H1 (cell line): ENCODE results near the gene KRT1. TPM values are rescaled to one million over a fixed set of nuclear protein-coding genes. Genes with fewer than 3 reads are reported as not detected.
A peak's percentile ranks its signal among the peaks of the same experiment; 100 is the strongest.

Source experiments
- CTCF ChIA-PET: fragments of 300-600 bp; sonication (Branson Sonifier 250); formaldehyde crosslinking; loops from one replicate; lab custom pipeline; 2021; ENCODE audit not compliant: partially characterized antibody; lab: Charles Lee
- POLR2A ChIA-PET: fragments of 300-600 bp; sonication (Branson Sonifier 250); formaldehyde crosslinking; loops from one replicate; lab custom pipeline; 2021; ENCODE audit warnings: inconsistent platforms; ENCODE audit not compliant: partially characterized antibody; lab: Charles Lee
- DNase-seq, 2 experiments: peaks; one replicate each; pipeline versions ENCODE4 v3.0.0 to v3.0.0-alpha.2; 2010 to 2022; ENCODE audit warnings: low spot score in 2 of 2, low read depth in 1 of 2, mixed read lengths in 1 of 2
- FAIRE-seq: peaks from 2 replicates; lab custom pipeline; 2011; peaks lifted over from hg19 to GRCh38; lab: Jason Lieb, UNC
- H2AFZ ChIP-seq: 2 replicates; pipeline ENCODE4 v1.8.1; 2012; ENCODE audit warnings: low read length, inconsistent platforms
- H2AK5ac ChIP-seq: 2 replicates; pipeline ENCODE4 v1.6.1; 2013; ENCODE audit warnings: low read depth, low read length
- H2BK120ac ChIP-seq: replicated peaks from 2 replicates; pipeline ENCODE3; 2013; ENCODE audit warnings: low read depth, low read length, inconsistent platforms
- H2BK12ac ChIP-seq: 2 replicates; pipeline ENCODE4 v1.6.1; 2013; ENCODE audit warnings: low read depth, low read length
- H2BK15ac ChIP-seq: 2 replicates; pipeline ENCODE4 v1.6.1; 2013; ENCODE audit warnings: low read length
- H2BK20ac ChIP-seq: 2 replicates; pipeline ENCODE4 v1.6.1; 2013; ENCODE audit warnings: low read length
- H2BK5ac ChIP-seq: 2 replicates; pipeline ENCODE4 v1.6.1; 2013; ENCODE audit warnings: low read depth, low read length
- H3K14ac ChIP-seq: 2 replicates; pipeline ENCODE4 v1.6.1; 2013; ENCODE audit warnings: inconsistent platforms; ENCODE audit not compliant: insufficient read length
- H3K18ac ChIP-seq: 2 replicates; pipeline ENCODE4 v1.6.1; 2013; ENCODE audit warnings: low read length; ENCODE audit errors: extremely low read depth
- H3K23ac ChIP-seq: 2 replicates; pipeline ENCODE4 v1.6.1; 2013; ENCODE audit warnings: inconsistent platforms; ENCODE audit not compliant: insufficient read length
- H3K23me2 ChIP-seq: 2 replicates; pipeline ENCODE4 v1.6.1; 2013; ENCODE audit warnings: low read depth, low read length
- H3K27ac ChIP-seq: 2 replicates; pipeline ENCODE4 v1.6.1; 2011; ENCODE audit warnings: low read depth, low read length, inconsistent platforms
- H3K27me3 ChIP-seq, 4 experiments: replicated peaks in 1 of 4; 1 replicate in 1 of 4; 2 replicates in 3 of 4; pipeline versions ENCODE4 v1.6.1 to v1.8.1; 2011 to 2013; ENCODE audit warnings: low read length in 3 of 4, mild to moderate bottlenecking in 3 of 4, inconsistent platforms in 2 of 4, mixed read lengths in 2 of 4, moderate library complexity in 1 of 4; ENCODE audit not compliant: control insufficient read depth in 3 of 4, insufficient read depth in 3 of 4; ENCODE audit errors: extremely low read depth in 1 of 4
- H3K36me3 ChIP-seq, 4 experiments: 2 replicates each; pipeline versions ENCODE4 v1.6.1 to v1.8.1; 2011 to 2013; ENCODE audit warnings: mild to moderate bottlenecking in 4 of 4, low read length in 3 of 4, moderate library complexity in 2 of 4, control low read depth in 1 of 4, inconsistent platforms in 1 of 4; ENCODE audit not compliant: insufficient read depth in 4 of 4, control insufficient read depth in 2 of 4
- H3K4ac ChIP-seq: replicated peaks from 2 replicates; pipeline ENCODE3; 2013; ENCODE audit warnings: low read length, low read depth, mixed read lengths, inconsistent platforms; ENCODE audit not compliant: insufficient read length
- H3K4me1 ChIP-seq, 4 experiments: replicated peaks in 1 of 4; 1 replicate in 1 of 4; 2 replicates in 3 of 4; pipeline versions ENCODE4 v1.6.1 to v1.8.1; 2011 to 2013; ENCODE audit warnings: low read length in 3 of 4, inconsistent platforms in 2 of 4, mixed read lengths in 1 of 4; ENCODE audit not compliant: insufficient read depth in 4 of 4, control insufficient read depth in 3 of 4
- H3K4me2 ChIP-seq, 2 experiments: 2 replicates each; pipeline versions ENCODE4 v1.6.1 to v1.8.1; 2011 to 2013; ENCODE audit warnings: low read depth in 2 of 2, low read length in 2 of 2, control low read depth in 1 of 2, inconsistent platforms in 1 of 2, mild to moderate bottlenecking in 1 of 2; ENCODE audit not compliant: insufficient read depth in 1 of 2
- H3K4me3 ChIP-seq, 4 experiments: fragments of 200-600, 300-600 bp in 1 of 4; sonication (generic), shearing (Covaris generic), sonication (Bioruptor Twin) in 1 of 4; 2 replicates each; pipeline versions ENCODE4 v1.5.1 to v1.8.1; 2011 to 2016; ENCODE audit warnings: low read length in 4 of 4, low read depth in 3 of 4, control low read depth in 2 of 4, inconsistent platforms in 2 of 4, mild to moderate bottlenecking in 2 of 4, mixed read lengths in 1 of 4, moderate library complexity in 1 of 4; ENCODE audit not compliant: insufficient read depth in 2 of 4; ENCODE audit errors: extremely low read depth in 1 of 4
- H3K56ac ChIP-seq: replicated peaks from 2 replicates; pipeline ENCODE3; 2013; ENCODE audit warnings: low read depth, mild to moderate bottlenecking, mixed read lengths, low read length, inconsistent platforms; ENCODE audit not compliant: insufficient read length
- H3K79me1 ChIP-seq: 2 replicates; pipeline ENCODE4 v1.6.1; 2013; ENCODE audit warnings: low read depth, low read length, control low read depth
- H3K79me2 ChIP-seq, 2 experiments: 2 replicates each; pipeline versions ENCODE4 v1.6.1 to v1.8.1; 2012 to 2013; ENCODE audit warnings: low read length in 2 of 2, mild to moderate bottlenecking in 2 of 2, inconsistent platforms in 1 of 2; ENCODE audit not compliant: insufficient read depth in 2 of 2, control insufficient read depth in 1 of 2
- H3K9ac ChIP-seq, 4 experiments: replicated peaks in 1 of 4; 1 replicate in 1 of 4; 2 replicates in 3 of 4; pipeline versions ENCODE4 v1.6.1 to v1.8.1; 2011 to 2013; ENCODE audit warnings: low read depth in 3 of 4, low read length in 3 of 4, control low read depth in 2 of 4, mild to moderate bottlenecking in 2 of 4, moderate library complexity in 2 of 4, inconsistent platforms in 1 of 4; ENCODE audit errors: extremely low read depth in 1 of 4
- H3K9me3 ChIP-seq, 2 experiments: 2 replicates each; pipeline versions ENCODE4 v1.6.1 to v1.8.1; 2012 to 2013; ENCODE audit warnings: mild to moderate bottlenecking in 2 of 2, moderate library complexity in 2 of 2, control low read depth in 1 of 2, inconsistent platforms in 1 of 2, low read depth in 1 of 2, low read length in 1 of 2, mixed read lengths in 1 of 2; ENCODE audit not compliant: insufficient read depth in 2 of 2
- H4K20me1 ChIP-seq, 2 experiments: replicated peaks in 1 of 2; 2 replicates each; pipeline versions ENCODE3 to v1.8.1; 2011 to 2013; ENCODE audit warnings: inconsistent platforms in 2 of 2, low read length in 2 of 2, mild to moderate bottlenecking in 1 of 2; ENCODE audit not compliant: insufficient read depth in 2 of 2, control insufficient read depth in 1 of 2
- H4K5ac ChIP-seq: 2 replicates; pipeline ENCODE4 v1.6.1; 2013; ENCODE audit warnings: low read length, low read depth, mixed read lengths, inconsistent platforms; ENCODE audit not compliant: insufficient read length
- H4K8ac ChIP-seq: 2 replicates; pipeline ENCODE4 v1.8.0; 2013; ENCODE audit warnings: mild to moderate bottlenecking, moderate library complexity, low read length, inconsistent platforms; ENCODE audit not compliant: insufficient read depth; ENCODE audit errors: extremely low read depth
- H4K91ac ChIP-seq: replicated peaks from 2 replicates; pipeline ENCODE3; 2013; ENCODE audit warnings: low read length, mixed read lengths, inconsistent platforms; ENCODE audit not compliant: insufficient read length
- CBX5 ChIP-seq: fragments of 300-800, 300-1000 bp; sonication (generic); IDR thresholded peaks from 2 replicates; pipeline ENCODE4 v1.7.1; 2016; ENCODE audit warnings: antibody characterized with exemption, low read length, low read depth
- CEBPB ChIP-seq: IDR thresholded peaks from 2 replicates; pipeline ENCODE4 v1.6.1; 2012; ENCODE audit warnings: low read depth, low read length
- FOSL1 ChIP-seq: IDR thresholded peaks from 2 replicates; pipeline ENCODE4 v1.6.1; 2011; ENCODE audit warnings: mild to moderate bottlenecking, low read depth, low read length, moderate library complexity; ENCODE audit not compliant: insufficient read depth
- JUN ChIP-seq: IDR thresholded peaks from 2 replicates; pipeline ENCODE4 v1.6.1; 2011; ENCODE audit warnings: low read depth, mild to moderate bottlenecking, improper control_type of control experiment, low read length
- NRF1 ChIP-seq: IDR thresholded peaks from 2 replicates; pipeline ENCODE4 v1.6.1; 2011; ENCODE audit warnings: mild to moderate bottlenecking, low read depth, low read length, improper control_type of control experiment
- TAF7 ChIP-seq: optimal IDR thresholded peaks from 2 replicates; pipeline ENCODE3; 2011; ENCODE audit warnings: low read depth, mild to moderate bottlenecking, inconsistent platforms, low read length, moderate library complexity, borderline replicate concordance
- TBP ChIP-seq: IDR thresholded peaks from 2 replicates; pipeline ENCODE4 v1.6.1; 2011; ENCODE audit warnings: low read depth, low read length, improper control_type of control experiment
- WGBS, 2 experiments: shearing (Covaris generic) in 1 of 2; methylation state at CpG; one replicate each; pipeline versions ENCODE4 v1.1.6 to v1.1.7; 2013 to 2015; ENCODE audit warnings: low lambda C conversion rate in 2 of 2, mixed read lengths in 2 of 2, inconsistent platforms in 1 of 2, low coverage in 1 of 2, missing lambda C conversion rate in 1 of 2; ENCODE audit not compliant: insufficient replicate concordance in 2 of 2, insufficient coverage in 1 of 2, insufficient read length in 1 of 2; ENCODE audit errors: extremely low coverage in 1 of 2, missing lambda C conversion rate in 1 of 2; 5-methylcytosine and 5-hydroxymethylcytosine counted together
- polyA plus RNA-seq, 7 experiments: library from polyadenylated mRNA; depleted of rRNA in 3 of 7; stranded (reverse) in 5 of 7; unstranded in 2 of 7; fragments of >200 nt in 5 of 7; fragments of 200-250 nt in 2 of 7; gene quantifications; 1 replicate in 5 of 7; 2 replicates in 1 of 7; 4 replicates in 1 of 7; pipeline versions ENCODE4 v1.2.1 to v1.2.3, GENCODE V29; 2011 to 2013; ENCODE audit warnings: missing spikeins in 2 of 7, mixed read lengths in 2 of 7
- total RNA-seq: library from RNA; stranded (reverse); fragmentation: NEBNext Ultra II Directional; extraction: Animal tissue kit (Norgen Biotek cat#: 25700); gene quantifications from 2 replicates; pipeline ENCODE4 v1.2.1, GENCODE V29; 2021

The KRT1 gene
- total and polyA plus RNA-seq, 2 of the 8 experiments (the other 6 are each of a cell fraction or from before 2014, with no cell fraction given) = not detected

DNA sequence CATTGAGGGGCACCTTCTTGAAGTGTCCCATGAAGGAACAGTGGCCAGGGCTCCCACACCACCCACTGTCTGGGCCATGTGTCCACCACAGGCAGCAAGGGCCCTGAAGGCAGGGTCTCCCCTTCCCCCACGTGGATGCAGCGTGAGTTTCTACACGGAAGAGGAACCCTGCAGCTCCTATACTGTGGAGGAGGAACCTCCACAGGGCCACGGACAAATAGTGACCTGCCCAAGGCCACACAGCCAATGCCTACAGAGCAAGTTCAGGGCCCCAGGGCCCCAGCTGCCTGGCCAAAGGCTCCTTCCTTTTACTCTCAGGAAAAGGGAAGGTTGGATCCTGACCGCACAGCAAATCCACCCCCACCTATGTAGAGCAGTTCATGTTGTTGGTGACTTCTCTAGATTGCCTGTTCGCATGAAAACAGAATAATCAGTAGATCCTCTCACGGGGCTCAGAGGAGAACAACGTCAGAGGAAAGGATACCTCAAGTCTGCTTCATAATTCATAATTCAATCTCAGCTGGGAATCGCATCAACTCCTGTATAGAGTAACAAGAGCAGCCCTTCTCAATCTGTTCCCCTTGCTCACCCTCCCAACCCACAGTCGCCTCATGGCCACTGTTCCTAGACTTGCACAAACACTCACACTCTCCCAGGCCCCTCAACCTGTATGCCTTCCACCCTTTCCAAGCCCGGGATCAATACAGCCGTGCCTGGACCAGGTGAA lies 50.8 kb downstream of the KRT1 start:
- Histone ChIP-seq H3K56ac (no peak overlapping the region), H3K9ac (no peak overlapping the region), H2BK5ac (no peak overlapping the region), H4K20me1 (no peaks in the 10 kb centered on the region), H3K4ac (no peak overlapping the region), H3K9me3 (no peaks in the 10 kb centered on the region), H2BK120ac (no peak overlapping the region), H3K14ac (no peak overlapping the region), H3K23ac (no peak overlapping the region), H2BK20ac (no peak overlapping the region), H2BK15ac (no peak overlapping the region), H4K91ac (no peak overlapping the region), H3K18ac (no peak overlapping the region), H3K4me1 (no peaks in the 10 kb centered on the region), H3K4me3 (no peak overlapping the region), H2AFZ (no peak overlapping the region), H3K79me2 (no peaks in the 10 kb centered on the region), H4K8ac (no peak overlapping the region), H4K5ac (no peak overlapping the region), H2AK5ac (no peak overlapping the region), H3K27ac (no peak overlapping the region), H3K23me2 (no peaks in the 10 kb centered on the region)
- 85% methylated on average over 12 of the region's 12 CpGs; no CpG with 5 or more reads in 1 of the 2 experiments for WGBS, 2 experiments
- FAIRE-seq = no peak
- POLR2A ChIA-PET = interaction anchor here (0.5 to 0.6 kb wide), 2 partner anchors 243 to 394 kb away, joined by 3 read pairs; no protein-coding TSS in a partner anchor
- DNase-seq = peak in 1 of 2 experiments; percentile 22
- TF ChIP-seq FOSL1 (no peak), CEBPB (no peak), TAF7 (no peak), JUN (no peak), CBX5 (no peak), NRF1 (no peak), TBP (no peak)
- TF ChIP-seq, all 59 proteins: peak for 0
- H3K4me2 ChIP-seq = no peak overlapping the region
- no peak overlapping the region for H2BK12ac ChIP-seq
- H3K79me1 ChIP-seq = no peaks in the 10 kb centered on the region; the same call in 1 of the 2 replicates
- H3K27me3 ChIP-seq = no peaks in the 10 kb centered on the region; a peak in 2 of 7 replicates
- H3K36me3 ChIP-seq = no peaks in the 10 kb centered on the region
- CTCF ChIA-PET = interaction anchor here (0.9 to 1.7 kb wide), 3 partner anchors 18 to 241 kb away, joined by 3 to 6 read pairs (median 3); no protein-coding TSS in a partner anchor
